Small intestine (tissue), 7 donors: ENCODE results near the gene KCNJ10. TPM values are rescaled to one million over a fixed set of nuclear protein-coding genes. Genes with fewer than 3 reads are reported as not detected.

Experiments
- DNase-seq, 2 donors: peaks; one replicate each; pipeline versions ENCODE4 v3.0.0 to v3.0.0-alpha.2; 2013
- FAIRE-seq: peaks from 2 replicates; lab custom pipeline; 2012; peaks lifted over from hg19 to GRCh38; lab: Jason Lieb, UNC
- H3K27ac ChIP-seq, 3 donors: one replicate each; pipeline ENCODE4 v1.5.1; 2013; ENCODE audit warnings: low read length in 2 of 3, mild to moderate bottlenecking in 2 of 3, control low read depth in 1 of 3, inconsistent platforms in 1 of 3, low read depth in 1 of 3, moderate library complexity in 1 of 3
- H3K27me3 ChIP-seq, 3 donors: one replicate each; pipeline ENCODE4 v1.6.1; 2013; ENCODE audit warnings: low read length in 3 of 3, inconsistent platforms in 1 of 3; ENCODE audit not compliant: control insufficient read depth in 3 of 3, insufficient read depth in 3 of 3
- H3K36me3 ChIP-seq, 3 donors: one replicate each; pipeline ENCODE4 v1.6.1; 2013; ENCODE audit warnings: low read length in 3 of 3, inconsistent platforms in 1 of 3, low read depth in 1 of 3, mild to moderate bottlenecking in 1 of 3, moderate library complexity in 1 of 3; ENCODE audit not compliant: control insufficient read depth in 3 of 3, insufficient read depth in 2 of 3
- H3K4me1 ChIP-seq, 3 donors: one replicate each; pipeline ENCODE4 v1.6.1; 2013; ENCODE audit warnings: low read length in 2 of 3, inconsistent platforms in 1 of 3, low read depth in 1 of 3, mild to moderate bottlenecking in 1 of 3, moderate library complexity in 1 of 3; ENCODE audit not compliant: control insufficient read depth in 3 of 3, insufficient read depth in 2 of 3
- H3K4me3 ChIP-seq, 3 donors: one replicate each; pipeline ENCODE4 v1.5.1; 2013; ENCODE audit warnings: low read length in 3 of 3, control low read depth in 1 of 3, inconsistent platforms in 1 of 3, low read depth in 1 of 3, mild to moderate bottlenecking in 1 of 3, moderate library complexity in 1 of 3
- H3K9me3 ChIP-seq, 2 donors: one replicate each; pipeline ENCODE4 v1.6.1; 2013; ENCODE audit warnings: low read depth in 1 of 2, low read length in 1 of 2; ENCODE audit not compliant: control insufficient read depth in 2 of 2, insufficient read depth in 1 of 2
- WGBS, 3 donors: extraction: QIAGEN DNeasy Blood & Tissue Kit; methylation state at CpG; one replicate each; pipeline ENCODE4 v1.1.7; 2013; 5-methylcytosine and 5-hydroxymethylcytosine counted together
- polyA plus RNA-seq, 4 donors: library from polyadenylated mRNA; stranded (reverse) in 3 of 4; unstranded in 1 of 4; fragments of 200-250 nt in 3 of 4; fragments of 120-200 nt in 1 of 4; gene quantifications; one replicate each; pipeline versions ENCODE4 v1.2.1 to v1.2.3, GENCODE V29; 2013
- donor health status: healthy with polysubstance abuse.
- donor health status: control.
- donor health status: control.
- donor health status: Bipolar disorder and iron deficiency.
- donor health status: healthy.

Gene KCNJ10
- polyA plus RNA-seq, 4 donors, result 0.25 to 0.47 TPM; not detected in 2

GRCh38 chr1:159988006-159988405 lies 82.0 kb downstream of the KCNJ10 start:
- H3K36me3 ChIP-seq, result peaks cover 0 to 2% (median 0%) of the 10 kb centered on the region in 3 donors
- no peaks in the 10 kb centered on the region for H3K27me3 ChIP-seq
- FAIRE-seq (no peak), DNase-seq (no peak)
- H3K4me1 ChIP-seq, result peaks cover 2 to 9% (median 4%) of the 10 kb centered on the region in 3 donors
- H3K9me3 ChIP-seq, result peaks cover 0 to 9% of the 10 kb centered on the region in 2 donors
- WGBS, 3 donors, result 47 to 84% (median 71%) methylated on average over 1 of the region's 1 CpG
- H3K4me3 ChIP-seq, result no peak overlapping the region
- H3K27ac ChIP-seq, result no peak overlapping the region

DNA sequence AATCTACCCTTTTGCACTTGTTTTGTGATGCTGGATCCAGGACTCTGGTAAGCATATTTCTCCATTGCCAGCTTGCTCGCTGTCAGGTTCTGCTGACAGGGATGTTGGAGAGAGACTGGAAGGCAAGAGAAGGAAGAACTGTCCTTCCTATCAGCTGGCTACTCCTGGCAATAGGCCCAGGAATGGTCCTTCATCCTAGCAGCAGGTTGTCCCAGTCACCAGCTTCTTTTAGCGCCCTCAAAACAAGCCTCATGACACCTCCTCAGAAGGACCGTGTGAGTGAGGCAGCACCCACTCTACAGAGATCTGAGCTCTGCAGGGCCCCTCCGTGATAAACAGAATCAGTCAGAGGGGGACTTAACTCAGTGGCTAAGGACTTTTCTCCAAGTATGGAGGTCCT lies 82.8 kb downstream of the KCNJ10 start:
- Histone ChIP-seq H3K4me3 (no peak overlapping the region), H3K27me3 (no peaks in the 10 kb centered on the region), H3K4me1 (peaks cover 2 to 6% (median 4%) of the 10 kb centered on the region in 3 donors), H3K27ac (no peak overlapping the region), H3K9me3 (peaks cover 0 to 9% of the 10 kb centered on the region in 2 donors), H3K36me3 (peaks cover 0 to 2% (median 0%) of the 10 kb centered on the region in 3 donors)
- no peak for FAIRE-seq
- DNase-seq, result peak in 1 of 2 donors; percentile 29
- 78 to 84% (median 82%) methylated on average over 4 of the region's 4 CpGs for WGBS, 3 donors

DNA sequence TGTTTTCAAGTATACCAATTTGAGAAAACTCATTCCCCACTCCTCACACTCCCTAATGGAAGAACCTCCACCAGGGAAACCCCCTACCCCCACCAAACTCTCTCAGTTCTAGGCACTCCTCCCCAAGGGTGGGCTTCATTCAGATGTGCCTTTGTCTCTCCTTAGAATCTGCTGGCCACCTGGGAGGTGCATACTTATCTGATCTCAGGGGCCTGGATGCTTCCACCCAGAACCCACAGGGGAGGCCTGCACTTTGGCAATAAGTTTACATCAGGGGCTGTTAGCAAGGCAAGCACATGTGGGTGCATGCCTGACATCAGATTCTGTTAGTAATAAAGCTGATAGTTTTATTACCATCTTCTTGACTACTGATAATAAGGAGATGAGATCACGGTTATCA lies 83.4 kb downstream of the KCNJ10 start:
- no peak for FAIRE-seq
- H3K27ac ChIP-seq, result no peak overlapping the region

DNA sequence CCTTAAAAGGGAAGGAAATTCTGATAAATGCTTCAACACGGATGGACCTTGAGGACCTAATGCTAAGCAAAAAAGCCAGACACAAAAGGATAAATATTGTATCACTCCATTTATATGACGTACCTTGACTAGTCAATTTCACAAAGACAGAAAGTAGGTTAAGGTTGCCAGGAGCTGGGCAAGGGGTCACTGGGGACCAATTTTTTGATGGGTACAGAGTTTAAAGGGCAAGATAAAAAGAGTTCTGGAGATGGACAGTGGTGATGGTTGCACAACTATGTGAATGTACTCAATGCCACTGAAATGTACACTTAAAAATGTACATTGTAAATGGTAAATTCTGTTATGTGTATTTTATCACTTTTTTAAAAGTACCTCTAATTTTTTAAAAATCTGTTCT lies 83.9 kb downstream of the KCNJ10 start:
- H3K27me3 ChIP-seq, result no peaks in the 10 kb centered on the region
- DNase-seq, result no peak
- peaks cover 0 to 10% (median 4%) of the 10 kb centered on the region in 3 donors for H3K36me3 ChIP-seq
- no peak overlapping the region for H3K27ac ChIP-seq
- FAIRE-seq, result no peak
- peaks cover 2 to 4% (median 4%) of the 10 kb centered on the region in 3 donors for H3K4me1 ChIP-seq
- peaks cover 0 to 9% of the 10 kb centered on the region in 2 donors for H3K9me3 ChIP-seq
- 78 to 91% (median 79%) methylated on average over 2 of the region's 2 CpGs for WGBS, 3 donors
- no peak overlapping the region for H3K4me3 ChIP-seq

More for the DNA sequence above, 83.4 kb downstream of the KCNJ10 start:
- peak in 1 of 2 donors; percentile 50 for DNase-seq
- no peaks in the 10 kb centered on the region for H3K27me3 ChIP-seq
- peaks cover 0 to 9% of the 10 kb centered on the region in 2 donors for H3K9me3 ChIP-seq
- H3K4me3 ChIP-seq, result no peak overlapping the region
- peaks cover 0 to 6% (median 1%) of the 10 kb centered on the region in 3 donors for H3K36me3 ChIP-seq
- H3K4me1 ChIP-seq, result peaks cover 2 to 4% (median 4%) of the 10 kb centered on the region in 3 donors
- WGBS, 3 donors, result 19 to 70% (median 35%) methylated on average over 1 of the region's 1 CpG

GRCh38 chr1:159985473-159985872 lies 84.5 kb downstream of the KCNJ10 start:
- 82 to 90% (median 88%) methylated on average over 6 of the region's 6 CpGs for WGBS, 3 donors
- DNase-seq, result no peak
- peak overlapping the region in 1 of 3 donors; percentile 17 for H3K27ac ChIP-seq

GRCh38 chr1:159983681-159984080 lies 86.3 kb downstream of the KCNJ10 start:
- WGBS, 3 donors, result 68 to 83% (median 70%) methylated on average over 5 of the region's 5 CpGs
- H3K36me3 ChIP-seq, result peaks cover 0 to 20% (median 10%) of the 10 kb centered on the region in 3 donors
- H3K4me1 ChIP-seq, result peaks cover 0 to 4% (median 4%) of the 10 kb centered on the region in 3 donors
- H3K9me3 ChIP-seq, result peaks cover 0 to 9% of the 10 kb centered on the region in 2 donors
- no peaks in the 10 kb centered on the region for H3K27me3 ChIP-seq
- FAIRE-seq (no peak), DNase-seq (no peak)
- no peak overlapping the region for H3K4me3 ChIP-seq
- H3K27ac ChIP-seq, result no peak overlapping the region

More at GRCh38 chr1:159985473-159985872, 84.5 kb downstream of the KCNJ10 start:
- FAIRE-seq, result no peak
- H3K36me3 ChIP-seq, result peaks cover 0 to 16% (median 5%) of the 10 kb centered on the region in 3 donors
- H3K4me3 ChIP-seq, result no peak overlapping the region
- H3K27me3 ChIP-seq, result no peaks in the 10 kb centered on the region
- peaks cover 2 to 4% (median 4%) of the 10 kb centered on the region in 3 donors for H3K4me1 ChIP-seq
- H3K9me3 ChIP-seq, result peaks cover 0 to 9% of the 10 kb centered on the region in 2 donors

DNA sequence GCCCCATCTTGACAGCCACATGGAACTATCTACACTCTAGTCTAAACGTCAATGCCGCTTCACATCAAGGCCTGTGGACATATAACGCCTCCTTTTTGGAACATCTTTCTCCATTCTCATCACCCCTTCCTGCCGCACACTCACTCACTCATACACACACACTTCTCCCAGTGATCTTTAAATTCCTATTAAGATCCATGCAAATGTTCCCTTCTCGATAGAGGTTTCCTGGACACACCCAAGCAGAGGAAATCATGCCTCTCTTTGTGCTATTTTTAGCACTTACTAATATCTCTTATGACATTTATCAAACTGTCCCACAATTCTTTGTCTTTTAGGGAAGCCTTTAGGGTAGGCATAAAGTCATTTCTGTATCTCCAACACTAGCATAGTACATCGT lies 87.7 kb downstream of the KCNJ10 start:
- DNase-seq (no peak), FAIRE-seq (no peak)
- peaks cover 0 to 4% (median 4%) of the 10 kb centered on the region in 3 donors for H3K4me1 ChIP-seq
- H3K27me3 ChIP-seq, result no peaks in the 10 kb centered on the region
- H3K27ac ChIP-seq, result no peak overlapping the region
- peaks cover 0 to 24% (median 14%) of the 10 kb centered on the region in 3 donors for H3K36me3 ChIP-seq
- H3K9me3 ChIP-seq, result peaks cover 0 to 8% of the 10 kb centered on the region in 2 donors
- WGBS, 3 donors, result 60 to 83% (median 72%) methylated on average over 5 to 6 of the region's 6 CpGs
- H3K4me3 ChIP-seq, result no peak overlapping the region

GRCh38 chr1:159981351-159982055 lies 88.5 kb downstream of the KCNJ10 start:
- Histone ChIP-seq H3K27ac (no peak overlapping the region), H3K27me3 (no peaks in the 10 kb centered on the region), H3K9me3 (peaks cover 0 to 2% of the 10 kb centered on the region in 2 donors), H3K4me3 (no peak overlapping the region), H3K4me1 (peaks cover 0 to 4% (median 2%) of the 10 kb centered on the region in 3 donors), H3K36me3 (peaks cover 0 to 24% (median 14%) of the 10 kb centered on the region in 3 donors)
- 87 to 97% (median 95%) methylated on average over 6 of the region's 6 CpGs for WGBS, 3 donors
- no peak for FAIRE-seq
- no peak for DNase-seq
